Ovary (tissue), 3 donors: ENCODE data around the gene PEAK1.

Experiments used
- CTCF ChIP-seq, 3 donors: fragments of 450-650 bp in 2 of 3; fragments of 200-600 bp in 1 of 3; IDR thresholded peaks; one replicate each; pipeline versions ENCODE4 v1.5.1 to v1.8.0; 2016 to 2022; ENCODE audit warnings: antibody characterized with exemption in 3 of 3, mild to moderate bottlenecking in 1 of 3
- EP300 ChIP-seq: sonication (generic); formaldehyde crosslinking; IDR thresholded peaks from one replicate; pipeline ENCODE4 v1.6.1; 2017; ENCODE audit warnings: antibody characterized with exemption
- POLR2A ChIP-seq: fragments of 450-650 bp; IDR thresholded peaks from one replicate; pipeline ENCODE4 v1.6.1; 2017; ENCODE audit warnings: antibody characterized with exemption, mild to moderate bottlenecking, moderate library complexity
- donor health status: DM: no; HTN: no; CAD: no.

- no peak for TF ChIP-seq POLR2A
- no peak for TF ChIP-seq EP300
- no peak for TF ChIP-seq CTCF (IDR thresholded peaks at IDR 0.05)
Measured at GRCh38 chr15:77416148-77416455, 3.8 kb downstream of the PEAK1 start.
